Left cardiac atrium (tissue), 4 donors: ENCODE results near the gene CCDC47. TPM values are rescaled to one million over a fixed set of nuclear protein-coding genes. Genes with fewer than 3 reads are reported as not detected.

Experiments used
- ATAC-seq, 2 donors: fragments of 200-7000 bp; cut with Tn5 transposase; one replicate each; pipeline ENCODE4 v1.9.1; 2020; ENCODE audit warnings: mild to moderate bottlenecking in 2 of 2, moderate library complexity in 2 of 2
- DNase-seq: peaks from one replicate; pipeline ENCODE4 v3.0.0-alpha.2; 2020
- intact Hi-C, 2 donors: fragments of 100-400 bp; cut with DNase I; formaldehyde crosslinking; loops; one replicate each; pipeline versions ENCODE4 v1.14.1 to v1.15.1; 2022 to 2023
- total RNA-seq, 2 donors: library from RNA; stranded (reverse); fragmentation: NEBNext Ultra II Directional; extraction: Animal tissue kit (Norgen Biotek cat#: 25700); gene quantifications; one replicate each; pipeline ENCODE4 v1.2.1, GENCODE V29; 2021
- donor health status: DM: no; HTN: yes; CAD: no.
- donor health status: DM: no; HTN: yes; CAD: no; lungs with severe emphysema.
- donor health status: DM: yes; HTN: yes; CAD: no.
- donor health status: Dilated cardiomyopathy.

CCDC47 gene
- total RNA-seq, 2 donors from 2014 or later, result 88.9 to 139 TPM

DNA sequence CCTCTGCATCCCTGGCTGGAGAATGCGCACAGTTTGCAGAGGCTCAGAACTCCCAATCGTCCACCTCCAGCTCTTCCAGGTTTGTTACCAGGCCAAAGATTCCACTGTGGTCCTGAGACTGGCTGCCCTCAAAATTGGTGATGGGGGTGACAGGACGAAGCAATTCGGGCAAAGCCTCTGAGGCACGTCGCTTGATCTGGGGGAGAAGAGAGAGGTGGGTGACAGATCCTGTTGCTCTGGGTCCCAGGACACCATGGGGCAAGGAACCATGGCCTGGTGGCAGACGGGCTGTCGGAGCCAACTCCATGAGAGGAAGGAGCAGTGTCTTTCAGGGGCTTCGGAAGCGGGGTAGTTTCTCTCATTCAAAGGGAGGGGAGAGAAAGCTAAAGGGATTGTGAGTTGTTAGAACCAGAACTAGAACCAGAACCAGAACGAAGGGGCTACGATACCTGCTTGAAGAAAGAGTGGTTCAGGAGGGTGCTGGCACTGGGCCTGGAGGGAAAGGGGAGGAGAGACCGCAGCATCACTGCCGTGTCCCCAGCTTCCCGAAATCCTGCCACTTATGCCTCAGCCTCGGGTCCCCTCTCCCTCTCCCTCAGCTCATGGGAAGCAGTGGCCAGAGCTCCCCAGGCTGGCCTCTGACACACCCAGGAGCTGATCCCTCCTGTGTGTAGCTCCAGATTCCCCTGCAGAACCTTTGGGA lies 69.7 kb downstream of the CCDC47 start:
- no peak for ATAC-seq
- intact Hi-C loops, result no loop called here
- DNase-seq, result no peak

DNA sequence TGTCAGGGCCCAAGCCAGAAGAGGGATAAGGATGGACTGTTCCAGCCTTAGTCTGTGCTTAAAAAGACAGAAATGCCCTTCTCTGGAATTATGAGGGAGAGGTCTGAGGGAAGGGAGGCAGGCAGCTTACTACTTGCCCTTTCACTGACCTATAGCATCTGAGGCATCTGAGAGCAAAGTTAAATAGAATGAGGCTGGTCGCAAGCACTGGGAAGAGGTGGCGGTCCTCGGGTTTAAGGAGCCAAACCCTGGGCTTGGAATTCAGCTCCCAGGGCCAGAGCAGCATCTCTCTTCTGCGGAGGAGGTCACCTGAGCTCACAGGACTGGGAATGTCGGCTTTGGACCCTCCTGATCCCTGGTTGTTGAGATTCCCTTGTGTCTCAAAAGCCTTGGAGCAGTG lies 70.4 kb downstream of the CCDC47 start:
- ATAC-seq (no peak), DNase-seq (no peak)
- intact Hi-C loops, result no loop called here

DNA sequence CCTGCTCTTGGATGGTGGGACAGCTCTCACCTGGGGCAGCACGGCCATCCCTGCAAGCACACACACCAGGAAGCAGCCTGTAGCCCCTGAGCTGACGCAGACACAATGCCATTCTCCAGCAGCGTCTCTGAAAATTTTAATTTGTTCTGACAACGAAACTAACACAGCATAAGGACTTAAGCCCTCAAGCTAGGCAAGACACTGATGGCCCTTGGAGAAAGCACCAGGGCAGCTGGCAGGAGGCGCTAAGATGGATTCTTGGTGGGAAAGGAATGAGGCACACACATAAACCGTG lies 70.7 kb downstream of the CCDC47 start:
- ATAC-seq (no peak), DNase-seq (no peak)
- intact Hi-C loops, result no loop called here

DNA sequence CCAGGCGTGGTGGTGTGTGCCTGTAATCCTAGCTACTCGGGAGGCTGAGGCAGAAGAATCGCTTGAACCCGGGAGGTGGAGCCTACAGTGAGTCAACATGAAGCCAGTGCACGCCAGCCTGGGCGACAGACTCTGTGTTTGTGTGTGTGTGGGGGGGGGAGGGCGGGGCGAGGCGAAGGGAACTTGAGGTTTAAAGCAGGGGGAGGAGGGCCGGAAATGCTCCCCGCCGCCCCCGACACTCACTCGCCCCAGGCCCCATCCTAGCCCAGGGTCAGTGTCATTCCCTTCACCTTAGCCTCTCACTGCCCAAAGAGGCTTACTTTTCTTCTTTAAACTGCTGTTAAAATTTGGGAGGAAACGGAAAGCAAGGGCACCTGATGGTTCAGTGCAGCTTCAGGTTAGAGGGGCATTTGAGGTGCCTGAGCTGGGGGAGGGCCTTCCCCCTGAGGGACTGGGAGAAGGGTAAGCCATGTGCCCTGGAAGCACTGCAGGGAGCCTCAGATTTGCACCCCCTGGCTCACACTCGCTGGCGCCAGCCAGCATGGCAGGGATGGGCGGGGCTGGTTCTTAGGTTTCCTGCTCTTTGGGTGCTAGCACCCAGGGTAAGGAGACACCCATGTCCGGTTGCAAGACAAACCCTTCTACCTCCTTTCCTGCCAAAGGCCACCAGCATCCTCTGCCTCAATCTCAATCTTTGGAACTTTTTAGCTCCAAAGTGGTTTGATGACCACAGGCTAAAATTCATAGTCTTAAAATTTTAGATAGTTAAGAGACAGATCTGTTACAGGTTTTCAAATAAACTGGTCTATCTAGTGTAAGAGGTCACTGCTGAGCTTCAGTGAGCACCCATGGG lies 71.3 kb downstream of the CCDC47 start:
- ATAC-seq (peak in 1 of 2 donors; percentile 2), DNase-seq (peak; percentile 54)
- intact Hi-C loops, result no loop called here

DNA sequence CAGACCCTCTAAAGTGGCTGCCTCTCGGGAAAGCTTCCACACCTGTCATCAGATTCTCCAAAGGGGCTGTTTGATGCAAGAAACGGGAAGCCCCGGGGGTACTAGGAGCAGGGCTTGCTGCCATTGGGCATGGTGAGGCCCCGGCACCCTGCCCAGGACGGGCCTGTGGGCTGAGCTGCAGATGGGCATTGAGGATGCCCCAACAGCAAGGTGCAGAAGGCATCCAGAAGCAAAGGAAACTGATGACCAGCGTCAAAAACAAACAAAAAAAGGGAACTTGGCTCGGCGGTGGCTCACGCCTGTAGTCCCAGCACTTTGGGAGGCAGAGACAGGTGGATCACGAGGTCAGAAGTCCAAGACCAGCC lies 72.0 kb downstream of the CCDC47 start:
- ATAC-seq (no peak), DNase-seq (no peak)
- intact Hi-C loops, result no loop called here

DNA sequence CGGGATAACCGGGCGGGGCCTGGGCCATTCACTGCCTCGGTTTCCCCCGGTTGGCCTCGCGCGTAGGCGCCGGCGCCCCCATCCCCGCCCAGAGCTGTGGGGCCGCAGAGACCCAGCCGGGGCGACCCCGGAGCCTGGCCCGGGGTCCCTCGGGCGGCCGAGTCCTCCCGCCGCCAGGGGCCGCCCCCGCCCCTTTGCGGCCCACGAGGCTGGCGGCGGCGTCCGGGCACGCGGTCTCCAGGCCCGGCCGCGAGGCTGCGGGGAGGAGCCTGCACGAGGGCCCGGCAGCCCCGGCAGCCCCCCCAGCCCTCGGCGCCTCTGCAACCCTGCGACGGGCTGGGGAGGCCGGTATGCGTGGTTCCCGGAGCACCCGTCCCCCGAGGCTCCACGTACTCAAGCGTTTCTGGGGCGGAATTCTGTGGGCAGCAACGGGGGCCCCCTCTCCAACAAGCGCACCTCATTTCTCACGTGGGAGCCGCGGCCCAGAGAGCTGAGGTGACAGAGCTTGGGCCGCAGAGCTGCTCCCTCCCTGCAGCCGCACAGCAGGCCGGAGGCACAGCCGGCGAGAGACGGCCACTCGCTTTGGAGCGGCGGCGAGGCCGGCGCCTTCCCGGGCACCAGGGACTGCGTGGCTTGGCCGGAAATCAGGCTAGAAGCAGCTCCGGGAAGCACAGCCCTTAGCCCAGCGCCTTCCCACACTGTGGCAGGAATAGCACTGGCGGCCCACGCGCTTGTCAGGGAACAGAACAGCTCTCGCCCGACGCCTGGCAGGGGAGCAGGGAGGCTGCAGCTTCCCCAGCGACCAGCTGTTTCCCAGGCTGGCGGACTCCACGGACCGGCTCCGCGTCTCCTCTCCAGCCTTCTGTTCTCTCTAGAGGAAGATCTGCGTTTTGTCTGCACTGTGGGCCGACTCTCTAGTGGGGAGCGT lies 72.6 kb downstream of the CCDC47 start:
- ATAC-seq (peak; percentile 53 to 62), DNase-seq (peak; percentile 87)
- intact Hi-C loops, result no loop called here

DNA sequence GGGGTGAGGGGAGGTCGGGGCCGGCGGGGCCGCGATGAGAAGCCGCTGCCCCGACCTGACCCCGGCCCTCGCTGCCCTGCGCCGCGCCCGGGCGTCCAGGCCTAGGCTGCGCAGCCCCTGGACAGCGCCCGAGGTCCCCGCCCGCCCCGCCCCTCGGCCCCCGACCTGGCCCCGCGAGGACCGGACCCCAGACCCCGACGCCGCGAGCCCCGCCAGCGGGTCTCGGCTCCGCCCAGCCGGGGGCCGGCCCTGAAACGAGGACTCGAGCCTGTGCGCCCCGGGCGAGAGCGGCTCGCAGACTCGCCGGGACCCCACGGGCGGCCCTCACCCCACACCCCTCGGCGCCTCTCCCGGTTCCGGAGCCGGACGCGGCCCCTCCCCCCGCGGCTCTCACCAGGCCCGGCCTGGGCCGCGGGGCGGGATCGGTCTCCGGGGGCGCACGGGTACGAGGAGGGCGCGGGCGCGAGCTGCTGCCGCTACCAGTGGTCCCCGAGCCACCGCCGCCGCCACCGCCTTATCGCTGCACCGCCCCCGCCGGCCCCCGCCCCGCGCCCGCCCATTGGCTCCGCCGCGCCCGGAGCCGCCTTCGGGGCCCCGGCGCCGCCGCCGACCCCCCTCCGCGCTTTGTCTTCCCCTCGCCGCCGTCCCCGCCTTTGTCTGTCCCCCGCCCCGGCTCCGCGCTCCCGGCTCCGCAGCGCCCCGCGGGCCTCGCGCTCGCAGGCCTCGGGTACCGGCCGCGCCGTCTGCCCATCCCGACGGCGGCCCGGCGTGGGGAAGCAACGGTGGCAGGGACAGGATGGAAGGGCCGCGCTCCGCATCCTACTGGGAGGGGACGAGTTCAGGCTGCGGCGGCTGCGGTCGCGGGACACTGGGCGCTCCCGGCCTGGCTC lies 73.5 kb downstream of the CCDC47 start, which contains the start of gene LIMD2:
Gene LIMD2 (minus strand): TSS at position 488 of the 890 bp plus-strand sequence. CDS start 827 bp downstream, outside the sequence.
- peak; percentile 4 to 47 for ATAC-seq
- intact Hi-C loops, result no loop called here

DNA sequence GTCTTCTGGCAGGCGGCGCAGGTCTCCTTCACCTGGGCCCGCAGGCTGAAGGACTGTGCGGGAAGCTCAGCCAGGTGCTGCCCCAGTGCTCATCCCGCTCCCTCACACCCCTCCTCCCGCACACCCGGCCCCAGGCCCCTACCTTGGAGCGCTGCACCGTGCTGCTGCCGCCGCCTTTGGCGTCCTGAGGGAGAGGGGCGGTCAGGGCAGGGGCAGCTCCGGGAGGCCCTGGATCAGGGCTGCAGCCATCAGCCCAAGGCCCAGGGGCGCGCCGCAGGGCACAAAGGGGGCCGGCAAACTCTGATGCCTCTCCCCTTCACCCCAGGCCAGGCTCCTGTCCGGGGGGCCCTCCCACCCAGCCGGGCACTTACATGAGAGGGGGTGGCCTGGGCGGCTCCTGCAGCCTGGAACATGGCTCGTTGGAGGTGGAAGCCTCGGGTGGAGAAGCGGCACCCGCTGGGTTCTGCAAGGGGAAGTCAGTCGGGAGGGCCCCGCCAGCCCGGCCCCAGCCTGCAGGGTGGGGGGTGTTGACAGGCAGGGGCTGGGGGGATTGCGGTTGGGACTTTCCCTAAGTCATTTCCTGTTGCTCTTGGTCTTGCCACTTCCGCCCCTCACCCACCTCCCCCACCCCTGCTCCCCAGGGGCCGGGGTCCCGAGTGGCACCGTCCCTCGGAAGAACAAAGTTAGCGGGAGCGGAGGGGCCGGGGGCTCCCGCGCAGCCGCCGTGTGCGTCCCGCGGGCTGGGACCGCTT lies 74.3 kb downstream of the CCDC47 start:
- intact Hi-C loops, result no loop called here
- ATAC-seq, result peak; percentile 10 to 24
- peak; percentile 73 for DNase-seq

More for the DNA sequence above, 73.5 kb downstream of the CCDC47 start, which contains the start of gene LIMD2:
- DNase-seq, result peak; percentile 79

DNA sequence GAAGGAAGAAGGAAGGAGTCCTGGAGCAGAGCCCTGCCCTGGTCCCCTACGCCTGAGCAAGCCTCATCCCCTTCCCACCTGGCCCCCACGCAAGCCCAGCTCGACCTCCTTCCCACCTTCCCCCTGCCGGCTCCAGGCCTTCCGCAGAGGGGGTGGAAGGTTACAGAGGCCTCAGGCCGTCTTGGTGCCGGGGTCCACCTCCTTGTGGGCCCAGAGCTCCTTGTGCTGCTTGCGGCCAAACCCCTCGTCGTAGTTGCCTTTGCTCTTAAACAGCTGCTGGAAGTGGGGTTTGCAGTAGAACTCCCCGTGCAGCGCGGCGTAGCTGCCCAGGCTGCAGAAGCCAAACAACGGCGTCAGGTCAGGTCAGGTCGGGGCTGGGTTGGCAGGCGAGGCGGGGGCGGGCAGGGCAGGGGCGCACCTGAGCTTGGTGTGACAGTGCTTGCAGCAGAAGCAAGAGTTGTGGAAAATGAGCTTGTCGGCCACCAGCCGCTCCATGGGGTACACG lies 75.0 kb downstream of the CCDC47 start:
- DNase-seq, result peak; percentile 32
- intact Hi-C loops, result no loop called here
- peak in 1 of 2 donors; percentile 0 for ATAC-seq

DNA sequence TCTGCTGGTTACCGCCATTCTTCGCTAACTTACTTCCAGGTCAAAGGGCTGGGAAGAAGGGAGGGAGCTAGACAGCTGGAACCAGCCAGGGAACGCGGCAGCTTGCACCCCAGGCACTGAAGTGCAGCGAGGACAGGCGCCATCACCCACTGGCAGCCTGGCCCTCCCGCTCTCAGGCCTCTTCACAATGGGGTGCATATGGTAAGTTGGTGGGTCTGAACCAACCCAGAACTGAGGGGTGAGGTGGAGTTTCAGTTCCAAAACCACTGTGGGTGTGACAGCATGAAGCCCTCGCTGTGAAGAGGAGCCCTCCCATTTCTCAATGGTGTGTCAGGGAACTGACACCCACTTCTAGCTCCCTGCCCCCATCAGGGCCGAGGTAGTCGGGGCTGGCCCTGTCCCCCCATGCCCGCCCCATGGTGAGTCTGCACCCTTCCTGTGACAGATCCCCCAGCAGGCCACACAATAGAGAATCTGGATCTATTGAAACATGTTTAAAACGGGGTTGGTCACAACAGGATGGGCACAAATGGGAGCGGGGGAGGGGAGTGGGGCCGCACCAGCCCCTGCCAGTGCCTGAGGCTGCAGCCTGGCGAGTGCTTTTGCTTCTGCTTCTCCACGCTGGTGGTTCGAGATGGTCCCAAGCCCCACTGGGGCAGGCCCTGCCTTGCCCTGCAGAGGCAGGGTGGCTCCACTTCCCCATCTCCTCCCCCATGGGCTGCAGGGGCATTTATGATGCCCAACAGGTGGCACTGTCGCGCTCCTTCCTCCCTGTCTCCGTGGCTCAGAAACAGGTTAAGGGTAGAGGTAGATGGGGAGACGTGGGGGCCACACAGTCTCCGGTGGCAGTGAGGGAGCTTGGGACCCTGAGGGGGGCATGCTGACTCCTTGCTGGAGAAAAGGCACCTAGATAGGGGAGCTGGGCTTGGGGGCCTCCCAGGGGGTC lies 75.8 kb downstream of the CCDC47 start:
- intact Hi-C loops, result no loop called here
- peak; percentile 60 for DNase-seq
- ATAC-seq, result peak; percentile 2 to 5

DNA sequence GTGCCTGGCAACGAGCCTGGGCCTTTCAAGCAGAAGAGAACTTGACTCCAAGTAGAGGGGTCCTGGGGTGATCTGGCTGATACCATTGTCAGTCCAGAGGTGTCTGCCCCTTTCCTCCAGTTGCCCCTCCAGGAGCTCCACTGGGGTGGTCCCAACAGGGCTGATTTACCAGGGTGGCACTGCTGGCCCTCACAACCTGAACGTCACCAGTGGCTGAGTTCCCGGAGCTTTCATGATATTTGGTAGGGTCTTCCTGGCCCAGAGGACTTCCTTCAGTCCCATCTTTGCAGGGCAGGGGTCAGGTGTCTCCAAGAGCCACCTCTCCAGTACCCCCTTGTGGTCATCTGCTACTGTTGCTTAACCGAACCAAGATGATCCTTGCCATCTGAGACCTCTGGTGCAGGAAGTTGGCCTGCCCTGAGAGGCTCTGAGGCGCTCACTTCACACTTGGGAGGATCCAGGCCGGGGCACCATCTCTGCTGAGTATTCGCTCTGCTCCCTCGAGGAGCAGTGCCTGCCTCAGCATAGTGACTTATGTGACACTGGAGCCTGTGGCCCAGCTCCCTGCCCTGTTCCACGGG lies 76.9 kb downstream of the CCDC47 start:
- intact Hi-C loops, result no loop called here
- ATAC-seq, result no peak
- peak; percentile 31 for DNase-seq

DNA sequence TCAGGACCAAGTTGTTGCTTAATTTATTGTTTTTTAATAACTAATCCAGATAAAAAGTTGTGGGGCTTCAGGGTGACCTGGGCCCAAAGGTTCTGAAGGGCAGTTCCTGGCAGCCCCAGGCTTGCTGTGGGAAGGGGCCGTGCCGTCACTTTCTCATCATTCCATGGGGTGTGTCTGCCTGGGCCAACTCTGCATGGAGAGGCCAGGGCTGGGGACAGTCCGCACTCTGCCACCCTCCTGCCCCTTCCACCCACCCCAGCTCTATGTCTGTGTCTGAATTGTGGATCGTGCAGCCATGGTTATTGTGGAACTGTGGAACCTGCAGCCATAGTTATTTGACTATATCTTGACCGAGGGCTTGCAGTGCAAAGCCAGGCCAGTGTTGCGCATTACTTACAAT lies 77.5 kb downstream of the CCDC47 start:
- no peak for DNase-seq
- intact Hi-C loops, result no loop called here
- no peak for ATAC-seq
